Tibial nerve (tissue), 4 donors: Measurements from ENCODE around the gene BCORL1.

Experiments used
- CTCF ChIP-seq, 5 experiments: fragments of 200-600 bp in 3 of 5; fragments of 450-650 bp in 2 of 5; sonication (generic) in 3 of 5; IDR thresholded peaks; one replicate each; pipeline ENCODE4 v1.5.1; 2016 to 2019; ENCODE audit warnings: antibody characterized with exemption in 5 of 5, mild to moderate bottlenecking in 3 of 5, moderate library complexity in 2 of 5
- EP300 ChIP-seq, 2 donors: sonication (generic); formaldehyde crosslinking; IDR thresholded peaks; one replicate each; pipeline ENCODE4 v1.6.1; 2017; ENCODE audit warnings: antibody characterized with exemption in 2 of 2, mild to moderate bottlenecking in 1 of 2
- POLR2A ChIP-seq, 2 donors: fragments of 450-650 bp; IDR thresholded peaks; one replicate each; pipeline ENCODE4 v1.6.1; 2017; ENCODE audit warnings: antibody characterized with exemption in 2 of 2, mild to moderate bottlenecking in 2 of 2, moderate library complexity in 2 of 2

GRCh38 chrX:130081421-130082045 lies 99.1 kb downstream of the BCORL1 start:
- TF ChIP-seq CTCF (IDR thresholded peaks at IDR 0.05), result no peak
- no peak for TF ChIP-seq POLR2A (IDR thresholded peaks at IDR 0.05)
- no peak for TF ChIP-seq EP300 (IDR thresholded peaks at IDR 0.05)
